SU-DHL-6 (cell line): Measurements from ENCODE around the gene PPIP5K2.
"Not testable (repeated sequence)": the region's sequence is repeated elsewhere in the genome, so short reads cannot be mapped to it uniquely, and the experiment has no call there.

Source experiments
- H2AFZ ChIP-seq: fragments of 200-600 bp; sonication (generic); 2 replicates; pipeline ENCODE4 v1.6.1; 2014; ENCODE audit warnings: low read depth, mild to moderate bottlenecking, moderate library complexity, mixed read lengths, antibody characterized with exemption, low read length; ENCODE audit not compliant: severe bottlenecking
- H3F3A ChIP-seq: fragments of 200-600 bp; shearing (Covaris generic); 2 replicates; pipeline ENCODE4 v1.6.0; 2016; ENCODE audit warnings: antibody characterized with exemption, mild to moderate bottlenecking; ENCODE audit not compliant: insufficient read depth
- H3K27ac ChIP-seq: fragments of 200-600 bp; sonication (generic); 2 replicates; pipeline ENCODE4 v1.5.1; 2016; ENCODE audit warnings: low read depth, mild to moderate bottlenecking, low read length, moderate library complexity, mixed read lengths
- H3K27me3 ChIP-seq: fragments of 200-600 bp; sonication (generic), shearing (Covaris generic); 2 replicates; pipeline ENCODE4 v1.6.0; 2014; ENCODE audit warnings: mild to moderate bottlenecking, low read length
- H3K36me3 ChIP-seq: fragments of 200-600 bp; sonication (generic); 2 replicates; pipeline ENCODE4 v1.6.1; 2014; ENCODE audit warnings: mild to moderate bottlenecking, low read length, mixed read lengths
- H3K4me2 ChIP-seq: fragments of 300-600, 200-600 bp; shearing (Covaris generic), sonication (generic); 2 replicates; pipeline ENCODE4 v1.6.0; 2014; ENCODE audit warnings: low read length, low read depth, mild to moderate bottlenecking; ENCODE audit not compliant: poor library complexity, severe bottlenecking
- H3K4me3 ChIP-seq: fragments of 200-600 bp; sonication (generic); 2 replicates; pipeline ENCODE4 v1.5.1; 2014; ENCODE audit warnings: antibody characterized with exemption, low read length, mild to moderate bottlenecking, mixed read lengths; ENCODE audit not compliant: insufficient read depth, poor library complexity, severe bottlenecking
- H3K79me2 ChIP-seq: fragments of 200-600 bp; sonication (generic); 2 replicates; pipeline ENCODE4 v1.6.1; 2014; ENCODE audit warnings: mild to moderate bottlenecking, low read length, moderate library complexity; ENCODE audit not compliant: insufficient read depth
- H3K9ac ChIP-seq: fragments of 200-600 bp; sonication (generic); 2 replicates; pipeline ENCODE4 v1.7.0; 2014; ENCODE audit warnings: mild to moderate bottlenecking, low read length
- H3K9me2 ChIP-seq: fragments of 200-600 bp; sonication (generic); replicated peaks from 2 replicates; pipeline ENCODE4 v1.6.1; 2014; ENCODE audit warnings: low read length; ENCODE audit not compliant: insufficient read depth
- H3K9me3 ChIP-seq: fragments of 200-600 bp; sonication (generic); 2 replicates; pipeline ENCODE4 v1.6.1; 2014; ENCODE audit warnings: low read length, mixed read lengths; ENCODE audit not compliant: insufficient read depth
- H4K20me1 ChIP-seq: fragments of 200-600 bp; sonication (generic); 2 replicates; pipeline ENCODE4 v1.6.1; 2014; ENCODE audit warnings: low read depth, mild to moderate bottlenecking, antibody characterized with exemption, low read length, moderate library complexity, mixed read lengths
- EZH2phosphoT487 ChIP-seq: fragments of 200-600 bp; sonication (generic), shearing (Covaris generic); conservative IDR thresholded peaks from 2 replicates; pipeline ENCODE4 v1.6.1; 2018; ENCODE audit warnings: mild to moderate bottlenecking, antibody characterized with exemption, low read length, moderate library complexity, mixed read lengths
- TF ChIP-seq, protein P1 (sequence below): fragments of 200-600 bp; sonication (generic); IDR thresholded peaks from one replicate; pipeline ENCODE4 v1.5.1; 2017; ENCODE audit warnings: antibody characterized with exemption, mild to moderate bottlenecking, low read length, moderate library complexity; ENCODE audit not compliant: insufficient read depth, poor library complexity, severe bottlenecking

The PPIP5K2 gene

DNA sequence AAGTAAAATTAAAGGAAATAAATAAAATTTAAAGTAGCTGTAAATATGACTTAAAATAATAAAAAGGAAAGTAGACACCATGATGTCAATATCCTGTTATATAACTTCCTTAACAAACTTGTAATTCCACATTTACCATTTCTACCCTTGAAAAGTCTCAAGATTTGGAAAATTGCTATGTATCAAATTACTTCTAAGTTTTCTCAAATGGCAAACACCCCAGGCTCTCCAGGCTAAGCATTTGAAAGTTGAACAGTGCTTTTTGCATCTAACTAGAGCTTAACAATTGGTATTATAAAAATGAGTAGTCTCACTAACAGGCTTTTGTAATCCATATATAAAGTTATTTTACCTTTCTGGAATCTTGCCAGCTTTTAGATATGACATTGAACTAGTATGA lies 97.0 kb downstream of the PPIP5K2 start:
- no peaks in the 10 kb centered on the region for H3F3A ChIP-seq

DNA sequence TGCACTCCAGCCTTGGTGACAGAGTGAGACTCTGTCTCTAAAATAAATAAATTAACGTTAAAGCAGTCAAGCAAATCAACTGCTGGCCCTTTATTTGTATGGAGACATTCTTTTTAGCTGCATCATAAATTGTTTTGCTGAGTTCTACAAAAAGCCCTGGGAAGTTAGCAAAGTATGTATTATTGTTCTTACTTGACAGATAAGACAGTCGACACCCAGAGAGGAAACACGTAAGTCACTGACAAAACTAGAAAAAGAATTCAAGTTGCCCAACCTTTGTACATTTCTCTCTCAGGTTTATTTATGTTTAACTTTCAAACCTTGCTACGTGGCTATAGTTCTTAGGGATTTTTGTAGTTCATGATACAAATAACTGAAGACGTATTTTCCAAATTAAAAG lies 98.1 kb downstream of the PPIP5K2 start:
- H3K27ac ChIP-seq, result no peak overlapping the region
- TF ChIP-seq, protein P1, sequence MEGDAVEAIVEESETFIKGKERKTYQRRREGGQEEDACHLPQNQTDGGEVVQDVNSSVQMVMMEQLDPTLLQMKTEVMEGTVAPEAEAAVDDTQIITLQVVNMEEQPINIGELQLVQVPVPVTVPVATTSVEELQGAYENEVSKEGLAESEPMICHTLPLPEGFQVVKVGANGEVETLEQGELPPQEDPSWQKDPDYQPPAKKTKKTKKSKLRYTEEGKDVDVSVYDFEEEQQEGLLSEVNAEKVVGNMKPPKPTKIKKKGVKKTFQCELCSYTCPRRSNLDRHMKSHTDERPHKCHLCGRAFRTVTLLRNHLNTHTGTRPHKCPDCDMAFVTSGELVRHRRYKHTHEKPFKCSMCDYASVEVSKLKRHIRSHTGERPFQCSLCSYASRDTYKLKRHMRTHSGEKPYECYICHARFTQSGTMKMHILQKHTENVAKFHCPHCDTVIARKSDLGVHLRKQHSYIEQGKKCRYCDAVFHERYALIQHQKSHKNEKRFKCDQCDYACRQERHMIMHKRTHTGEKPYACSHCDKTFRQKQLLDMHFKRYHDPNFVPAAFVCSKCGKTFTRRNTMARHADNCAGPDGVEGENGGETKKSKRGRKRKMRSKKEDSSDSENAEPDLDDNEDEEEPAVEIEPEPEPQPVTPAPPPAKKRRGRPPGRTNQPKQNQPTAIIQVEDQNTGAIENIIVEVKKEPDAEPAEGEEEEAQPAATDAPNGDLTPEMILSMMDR, result no peak
- TF ChIP-seq EZH2phosphoT487, result no peak
- H3K27me3 ChIP-seq, result no peaks in the 10 kb centered on the region
- no peaks in the 10 kb centered on the region for H3K9me2 ChIP-seq
- H3K36me3 ChIP-seq, result no peaks in the 10 kb centered on the region
- no peaks in the 10 kb centered on the region for H3F3A ChIP-seq
- H3K9ac ChIP-seq, result no peak overlapping the region
- no peaks in the 10 kb centered on the region for H4K20me1 ChIP-seq
- H3K4me2 ChIP-seq, result no peak overlapping the region
- H2AFZ ChIP-seq, result no peak overlapping the region
- no peak overlapping the region for H3K4me3 ChIP-seq
- no peaks in the 10 kb centered on the region for H3K79me2 ChIP-seq
- no peaks in the 10 kb centered on the region for H3K9me3 ChIP-seq

More for the DNA sequence above, 97.0 kb downstream of the PPIP5K2 start:
- H3K9me3 ChIP-seq, result no peaks in the 10 kb centered on the region
- no peaks in the 10 kb centered on the region for H3K9me2 ChIP-seq
- TF ChIP-seq EZH2phosphoT487, result no peak
- TF ChIP-seq, protein P1, result no peak
- no peaks in the 10 kb centered on the region for H4K20me1 ChIP-seq
- no peak overlapping the region for H2AFZ ChIP-seq
- no peak overlapping the region for H3K4me2 ChIP-seq
- H3K4me3 ChIP-seq, result no peak overlapping the region
- H3K36me3 ChIP-seq, result no peaks in the 10 kb centered on the region
- H3K79me2 ChIP-seq, result no peaks in the 10 kb centered on the region
- no peak overlapping the region for H3K27ac ChIP-seq
- H3K27me3 ChIP-seq, result no peaks in the 10 kb centered on the region
- H3K9ac ChIP-seq, result no peak overlapping the region

DNA sequence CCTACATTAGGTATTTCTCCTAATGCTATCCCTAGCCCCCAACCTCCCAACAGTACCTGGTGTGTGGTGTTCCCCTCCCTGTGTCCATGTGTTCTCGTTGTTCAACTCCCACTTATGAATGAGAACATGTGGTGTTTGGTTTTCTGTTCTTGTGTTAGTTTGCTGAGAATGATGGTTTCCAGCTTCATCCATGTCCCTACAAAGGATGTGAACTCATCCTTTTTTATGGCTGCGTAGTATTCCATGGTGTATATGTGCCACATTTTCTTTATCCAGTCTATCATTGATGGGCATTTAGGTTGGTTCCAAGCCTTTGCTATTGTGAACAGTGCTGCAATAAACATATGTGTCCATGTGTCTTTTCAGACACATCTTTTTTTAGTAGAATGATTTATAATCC lies 99.0 kb downstream of the PPIP5K2 start:
- H3K27me3 ChIP-seq, H3K27ac ChIP-seq, H3K9ac ChIP-seq, H3K9me3 ChIP-seq, H4K20me1 ChIP-seq, H3K36me3 ChIP-seq, H2AFZ ChIP-seq, H3K4me2 ChIP-seq, H3K9me2 ChIP-seq, H3K4me3 ChIP-seq, H3F3A ChIP-seq, H3K79me2 ChIP-seq: not testable (repeated sequence)

DNA sequence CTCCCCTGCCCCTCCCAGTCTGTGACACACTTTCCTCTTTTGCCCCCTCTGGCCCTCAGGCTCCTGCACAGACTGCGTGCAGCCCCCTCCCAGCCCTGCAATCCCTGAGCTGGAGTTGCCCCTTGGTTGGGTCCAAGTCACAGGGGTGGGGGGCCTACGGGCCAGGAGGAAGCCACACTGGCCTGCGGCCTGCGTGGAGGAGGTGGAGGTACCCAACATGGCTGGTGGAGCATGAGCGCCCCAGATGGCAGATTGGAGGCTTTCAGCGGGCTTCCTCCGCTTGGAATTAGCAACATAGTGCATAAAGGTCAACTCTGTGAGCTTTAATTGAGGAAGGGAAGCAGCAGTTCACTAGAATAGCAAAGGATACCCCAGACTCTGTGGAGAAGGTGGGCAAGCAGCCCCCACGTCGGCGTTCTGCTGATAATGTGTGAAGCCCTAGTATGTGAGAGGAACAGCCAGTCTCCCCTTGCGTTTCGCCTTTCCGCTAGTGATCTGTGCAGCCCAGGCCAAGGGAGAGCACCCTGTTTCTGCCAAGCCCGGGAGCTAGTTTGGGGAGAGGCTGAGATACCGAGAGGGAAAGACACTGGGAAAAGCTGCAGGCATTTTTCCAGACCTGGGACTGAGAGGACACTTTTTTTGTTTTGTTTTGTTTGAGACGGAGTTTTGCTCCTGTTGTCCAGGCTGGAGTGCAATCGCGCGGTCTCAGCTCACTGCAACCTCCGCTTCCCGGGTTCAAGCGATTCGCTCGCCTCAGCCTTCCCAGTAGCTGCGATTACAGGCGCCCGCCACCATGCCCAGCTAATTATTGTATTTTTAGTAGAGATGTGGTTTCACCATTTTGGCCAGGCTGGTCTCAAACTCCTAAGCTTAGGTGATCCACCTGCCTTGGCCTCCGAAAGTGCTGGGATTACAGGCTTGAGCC lies 103.2 kb downstream of the PPIP5K2 start:
- Histone ChIP-seq H3K9me2 (no peaks in the 10 kb centered on the region), H3K36me3 (no peaks in the 10 kb centered on the region), H3K27me3 (no peaks in the 10 kb centered on the region), H3F3A (no peaks in the 10 kb centered on the region), H3K9me3 (no peaks in the 10 kb centered on the region), H4K20me1 (no peaks in the 10 kb centered on the region), H3K9ac (no peak overlapping the region), H3K4me3 (no peak overlapping the region), H2AFZ (no peak overlapping the region), H3K79me2 (no peaks in the 10 kb centered on the region), H3K4me2 (no peak overlapping the region), H3K27ac (no peak overlapping the region)
- TF ChIP-seq, protein P1, result no peak
- no peak for TF ChIP-seq EZH2phosphoT487
